ENCODE measurements around the gene UQCR11.

Gene UQCR11

DNA sequence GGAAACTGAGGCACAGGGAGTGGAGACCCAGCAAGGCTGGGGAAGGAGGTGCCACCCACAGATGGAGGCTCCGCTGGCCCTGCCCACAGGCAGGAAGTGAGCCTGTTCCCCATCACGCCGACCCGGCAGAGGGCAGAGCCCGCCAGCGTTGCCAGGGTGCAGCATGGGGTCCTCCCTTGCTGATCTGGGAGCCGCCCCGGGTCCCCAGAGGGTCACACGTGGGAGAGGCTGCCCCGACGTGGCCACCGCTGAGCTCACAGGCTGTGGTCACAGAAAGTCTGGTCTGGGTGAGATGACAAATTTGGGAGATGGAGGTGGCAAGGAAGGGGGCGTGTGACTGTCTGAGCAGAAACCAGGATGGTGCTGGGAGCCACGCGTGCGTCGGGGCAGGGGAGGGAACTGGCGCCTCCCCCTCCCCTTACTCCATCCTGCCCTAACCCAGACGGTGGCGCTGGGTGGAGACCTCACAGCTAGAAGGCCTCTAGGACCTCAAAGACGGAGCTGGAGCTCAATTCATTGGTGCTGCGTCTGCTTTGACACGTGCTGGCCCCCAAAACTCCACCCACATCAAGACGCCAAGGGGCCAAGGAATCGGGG lies 44.9 kb downstream of the UQCR11 start:
- no peak for DNase-seq (ENCODE audit: low read depth in 1 of 2, low spot score in 1 of 2)
- in situ Hi-C loops (cut with HindIII; ENCODE audit: low pct_unique_long_range_greater_than_20kb, low sequenced_read_pairs): no loop called here
- no peak for TF ChIP-seq JUND (IDR thresholded peaks at IDR 0.05; ENCODE audit: low read depth)

DNA sequence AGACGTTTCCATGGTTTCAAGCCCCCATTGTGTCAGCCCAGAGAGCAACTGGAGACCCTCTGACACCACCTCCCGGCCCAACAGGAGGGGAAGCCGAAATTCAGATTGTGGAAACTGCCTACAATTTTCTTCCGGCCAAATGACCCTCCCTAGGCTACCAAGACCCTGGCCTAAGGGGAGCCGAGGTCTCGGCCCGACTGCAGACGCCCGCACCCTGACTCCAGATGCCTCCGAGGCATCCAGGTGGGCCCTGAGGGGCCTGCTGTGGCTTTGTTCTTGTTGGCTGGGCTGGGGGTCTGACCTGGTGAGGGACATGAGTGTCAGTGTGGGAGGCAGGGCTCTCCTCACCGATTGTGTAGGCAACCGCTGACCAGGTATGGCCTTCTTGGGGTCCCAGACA lies 46.7 kb downstream of the UQCR11 start:
- no peak for TF ChIP-seq JUND (IDR thresholded peaks at IDR 0.05; ENCODE audit: low read depth)
- DNase-seq (ENCODE audit: low read depth in 1 of 2, low spot score in 1 of 2): no peak
- in situ Hi-C loops (cut with HindIII; ENCODE audit: low pct_unique_long_range_greater_than_20kb, low sequenced_read_pairs): no loop called here

DNA sequence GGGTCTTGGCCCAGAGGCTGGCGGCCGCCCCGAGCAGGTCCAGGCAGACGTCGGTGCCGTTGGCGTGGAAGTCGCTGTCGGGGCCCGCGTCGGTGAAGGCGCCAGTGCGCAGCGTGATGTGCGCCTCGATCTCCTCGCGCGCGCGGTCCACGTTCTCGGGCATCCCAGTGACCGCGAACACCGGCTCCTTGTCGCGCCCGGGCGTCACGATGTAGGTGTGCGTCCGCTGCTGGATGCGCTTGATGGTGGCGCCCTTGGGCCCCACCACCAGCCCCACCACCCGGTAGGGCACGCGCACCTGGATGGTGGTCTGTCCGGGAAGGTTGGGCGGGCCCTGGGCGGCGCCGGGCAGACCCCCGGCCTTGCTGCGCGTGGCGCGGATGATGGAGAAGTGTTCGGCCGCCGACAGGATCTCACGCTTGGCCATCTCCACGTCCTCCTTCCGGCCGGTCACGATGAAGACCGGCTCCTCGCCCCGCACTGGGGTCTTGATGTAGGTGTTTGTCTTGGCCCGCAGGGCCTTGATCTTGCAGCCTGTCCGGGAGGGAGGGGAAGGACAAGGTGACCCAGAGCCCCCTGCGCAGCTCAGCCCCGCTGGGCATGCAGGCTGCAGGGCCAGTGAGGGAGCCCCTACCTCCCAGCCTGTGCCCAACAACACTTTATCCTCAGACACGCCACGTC lies 48.7 kb downstream of the UQCR11 start:
- no peak for DNase-seq (ENCODE audit: low read depth in 1 of 2, low spot score in 1 of 2)
- in situ Hi-C loops (cut with HindIII; ENCODE audit: low pct_unique_long_range_greater_than_20kb, low sequenced_read_pairs): no loop called here
- TF ChIP-seq JUND (IDR thresholded peaks at IDR 0.05; ENCODE audit: low read depth): no peak

DNA sequence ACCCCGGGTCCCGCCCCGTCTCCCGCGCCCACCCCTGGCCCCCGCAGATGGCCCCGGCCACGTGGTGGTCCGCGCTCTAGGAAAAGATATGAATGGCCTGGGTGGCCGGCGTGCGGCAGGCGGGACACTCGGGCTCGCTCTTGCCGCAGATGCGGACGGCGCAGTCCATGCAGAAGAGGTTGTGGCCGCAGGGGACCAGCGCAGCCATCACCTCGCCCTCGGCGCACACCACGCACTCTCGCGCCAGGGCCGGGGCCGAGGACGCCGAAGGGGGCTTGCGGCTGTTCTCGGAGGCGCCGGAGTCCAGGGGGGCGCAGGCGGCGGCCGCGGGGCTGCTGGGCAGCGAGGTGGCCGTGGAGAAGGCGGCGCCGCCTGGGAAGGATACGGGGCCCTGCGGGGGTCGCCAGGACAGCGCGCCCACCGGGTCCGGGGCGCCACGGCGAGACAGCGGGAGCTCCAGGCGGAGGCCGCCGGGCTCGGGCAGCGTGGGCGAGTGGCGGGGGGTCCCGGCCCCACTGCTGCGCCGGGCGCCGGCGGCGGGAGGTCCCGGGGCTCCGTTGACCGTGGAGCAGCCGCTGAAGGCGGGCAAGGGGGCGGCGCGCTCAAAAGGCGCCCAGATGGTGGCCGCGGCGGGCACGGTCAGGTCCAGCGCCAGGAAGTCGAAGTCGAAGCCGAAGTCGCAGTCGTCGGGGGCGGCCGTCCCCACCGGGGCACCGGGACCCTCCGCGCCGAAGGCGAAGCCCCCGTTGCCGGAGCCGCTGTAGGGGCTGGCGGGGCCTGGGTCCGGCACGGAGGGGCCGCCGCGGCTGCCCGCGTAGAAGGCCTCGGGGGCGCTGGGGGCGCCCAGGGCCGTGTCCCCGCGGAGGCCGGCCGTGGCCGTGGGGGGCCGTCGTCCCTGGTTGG lies 49.5 kb downstream of the UQCR11 start:
- in situ Hi-C loops (cut with HindIII; ENCODE audit: low pct_unique_long_range_greater_than_20kb, low sequenced_read_pairs): no loop called here
- DNase-seq (ENCODE audit: low read depth in 1 of 2, low spot score in 1 of 2): no peak
- TF ChIP-seq JUND (IDR thresholded peaks at IDR 0.05; ENCODE audit: low read depth): no peak

DNA sequence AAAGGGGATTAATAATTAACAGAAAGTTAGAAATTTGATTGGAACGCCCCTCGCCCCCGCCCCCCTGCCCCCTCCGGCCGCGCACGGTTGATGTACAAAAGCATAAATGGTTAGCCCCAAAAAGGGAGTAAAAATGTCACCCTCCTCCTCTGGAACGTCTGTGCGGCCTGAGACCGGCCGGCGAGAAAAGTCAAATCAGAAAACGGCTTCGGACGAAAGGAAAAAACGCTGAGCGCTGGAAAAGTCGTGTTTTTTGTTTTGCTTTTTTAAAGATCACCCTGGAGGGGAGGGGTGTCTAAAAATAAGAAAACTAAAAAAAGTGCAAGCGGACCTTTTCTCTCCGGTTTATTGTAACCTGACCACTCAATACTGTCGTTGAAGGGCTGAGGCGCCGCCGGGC lies 50.3 kb downstream of the UQCR11 start:
- in situ Hi-C loops (cut with HindIII; ENCODE audit: low pct_unique_long_range_greater_than_20kb, low sequenced_read_pairs): no loop called here
- TF ChIP-seq JUND (IDR thresholded peaks at IDR 0.05; ENCODE audit: low read depth): no peak
- no peak for DNase-seq (ENCODE audit: low read depth in 1 of 2, low spot score in 1 of 2)

DNA sequence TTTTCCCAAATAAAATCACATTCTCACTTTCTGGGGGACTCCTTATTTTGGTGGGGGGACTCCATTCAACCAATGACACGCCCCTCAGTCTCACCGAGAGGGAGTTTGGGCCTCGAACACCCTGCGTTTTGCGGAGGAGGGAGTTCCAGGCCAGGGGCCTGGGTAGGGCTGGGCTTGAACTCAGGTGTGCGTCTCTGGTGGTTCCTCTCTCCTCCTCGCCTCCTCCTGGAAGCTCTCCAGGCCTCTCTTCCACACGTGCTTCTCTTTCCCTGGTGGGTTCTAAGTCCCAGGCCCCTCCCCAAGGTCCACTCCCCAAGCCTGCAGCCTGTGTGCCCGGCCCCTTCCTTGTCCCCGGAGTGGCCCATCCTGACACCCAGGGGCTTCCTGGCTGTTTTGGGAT lies 51.8 kb downstream of the UQCR11 start:
- in situ Hi-C loops (cut with HindIII; ENCODE audit: low pct_unique_long_range_greater_than_20kb, low sequenced_read_pairs): no loop called here
- DNase-seq (ENCODE audit: low read depth in 1 of 2, low spot score in 1 of 2): no peak
- TF ChIP-seq JUND (IDR thresholded peaks at IDR 0.05; ENCODE audit: low read depth): no peak

DNA sequence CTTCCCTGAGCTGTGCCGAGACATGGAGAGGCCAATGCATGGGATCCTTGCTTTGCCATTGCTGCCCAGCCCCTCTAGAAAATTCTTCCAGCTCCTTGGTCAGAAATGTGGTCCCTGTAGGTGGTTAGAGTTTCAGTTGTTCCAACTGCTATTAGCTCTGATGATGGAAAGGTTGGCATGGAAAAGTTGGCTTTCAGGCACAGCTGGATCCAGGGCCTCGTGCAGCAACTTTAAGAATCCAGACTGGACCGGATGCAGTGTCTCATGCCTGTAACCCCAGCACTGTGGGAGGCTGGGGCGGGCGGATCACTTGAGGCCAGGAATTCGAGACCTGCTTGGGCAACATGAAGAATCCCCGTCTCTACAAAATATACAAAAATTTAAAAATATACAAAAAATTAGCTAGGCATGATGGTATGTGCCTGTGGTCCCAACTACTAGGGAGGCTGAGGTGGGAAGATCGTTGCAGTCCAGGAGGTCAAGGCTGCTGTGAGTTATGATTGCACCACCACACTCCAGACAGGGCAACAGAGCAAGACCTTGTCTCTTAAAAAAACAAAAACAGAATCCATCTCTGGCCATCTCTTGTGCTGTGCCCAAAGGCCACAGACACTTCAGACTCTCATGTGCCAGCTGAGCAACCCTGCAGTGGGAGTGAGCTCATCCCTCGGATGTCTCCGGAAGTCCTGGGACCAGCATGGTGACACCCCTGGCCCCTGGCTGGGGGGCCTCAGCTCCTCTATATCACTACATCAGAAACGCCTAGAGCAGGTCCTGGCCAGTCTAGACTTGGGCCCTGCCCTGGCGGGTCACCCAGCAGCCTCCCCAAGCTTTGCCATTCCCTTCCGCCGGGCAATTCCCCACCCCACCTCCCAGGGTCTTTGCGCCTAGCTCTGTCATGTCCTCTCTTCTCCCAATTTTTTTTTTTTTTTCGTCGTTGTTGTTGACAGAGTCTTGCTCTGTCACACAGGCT lies 53.9 kb downstream of the UQCR11 start:
- in situ Hi-C loops (cut with HindIII; ENCODE audit: low pct_unique_long_range_greater_than_20kb, low sequenced_read_pairs): no loop called here
- no peak for TF ChIP-seq JUND (IDR thresholded peaks at IDR 0.05; ENCODE audit: low read depth)

DNA sequence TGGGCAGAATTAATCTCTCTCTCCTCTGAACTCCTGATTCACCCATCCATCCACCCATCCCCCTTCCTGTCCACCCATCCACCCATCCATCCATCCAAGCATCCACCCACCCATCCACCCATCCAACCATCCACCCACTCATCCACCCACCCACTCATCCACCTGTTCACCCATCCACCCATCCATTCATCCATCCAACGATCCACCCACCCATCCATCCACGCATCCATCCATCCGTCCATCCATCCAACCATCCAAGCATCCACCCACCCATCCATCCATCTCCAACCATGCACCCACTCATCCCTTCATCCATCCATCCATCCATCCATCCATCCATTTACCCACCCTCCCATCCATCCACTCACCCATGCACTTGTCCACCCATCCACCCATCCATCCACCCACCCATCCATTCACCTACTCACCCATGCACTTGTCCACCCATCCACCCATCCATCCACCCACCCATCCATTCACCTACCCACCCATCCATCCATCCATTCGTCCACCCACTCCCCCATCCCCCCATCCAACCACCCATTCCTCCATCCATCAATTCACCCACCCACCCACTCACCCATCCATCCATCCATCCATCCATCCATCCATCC lies 55.8 kb downstream of the UQCR11 start:
- in situ Hi-C loops (cut with HindIII; ENCODE audit: low pct_unique_long_range_greater_than_20kb, low sequenced_read_pairs): no loop called here
- TF ChIP-seq JUND (IDR thresholded peaks at IDR 0.05; ENCODE audit: low read depth): no peak
- no peak for DNase-seq (ENCODE audit: low read depth in 1 of 2, low spot score in 1 of 2)

More for the DNA sequence above, 53.9 kb downstream of the UQCR11 start:
- DNase-seq (ENCODE audit: low read depth in 1 of 2, low spot score in 1 of 2): no peak

Measured in T47D (cell line).